HG03139 (cell line): ENCODE results near the gene C11orf91.
"Not testable (repeated sequence)": the region's sequence is repeated elsewhere in the genome, so short reads cannot be mapped to it uniquely, and the experiment has no call there.

Source experiments
- ATAC-seq: cut with Tn5 transposase; IDR thresholded peaks from one replicate; pipeline ENCODE4 v1.9.1; 2021; ENCODE audit not compliant: unreplicated experiment

C11orf91 gene

DNA sequence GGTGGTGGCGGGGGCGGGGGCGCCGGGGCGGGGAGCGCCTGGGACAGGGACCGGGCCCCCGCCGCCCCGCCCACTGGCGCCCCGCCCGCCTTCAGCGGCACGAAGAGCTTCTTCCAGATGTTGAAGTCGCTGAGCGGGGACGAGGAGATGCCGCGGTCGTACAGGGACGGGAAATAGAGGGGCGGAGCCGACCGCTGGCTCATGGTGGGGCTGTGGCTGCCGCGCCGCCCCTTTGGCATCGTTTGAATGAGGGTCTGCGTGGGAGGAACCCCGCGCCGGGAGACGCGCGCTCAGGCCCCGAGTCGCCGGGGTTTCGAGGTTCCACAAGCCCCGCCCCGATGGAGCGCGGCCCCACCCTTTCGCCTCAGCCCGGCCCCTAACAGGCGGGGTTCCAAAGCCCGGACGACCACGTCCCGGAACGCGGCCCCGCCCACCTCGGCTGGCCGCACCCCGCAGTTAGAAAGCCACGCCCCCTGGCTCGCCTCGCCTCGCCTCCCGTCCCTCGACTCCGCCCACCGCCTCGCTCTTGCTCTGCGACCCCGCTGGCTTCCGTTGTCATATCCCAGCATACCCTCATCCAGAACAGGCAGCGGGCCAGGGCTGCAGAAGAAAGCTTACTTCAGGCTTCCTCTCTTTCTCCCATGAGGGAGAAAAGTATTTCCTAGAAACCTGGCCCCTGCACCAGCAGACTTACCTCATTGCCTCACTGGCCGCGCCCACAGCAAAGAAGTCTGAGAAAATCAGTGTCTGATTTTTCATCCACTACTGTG is at the start of gene C11orf91:
Gene C11orf91 (minus strand): TSS at position 325 of the 770 bp plus-strand sequence. CDS start 86 bp downstream, at position 239.
- ATAC-seq = peak; percentile 88

GRCh38 chr11:33747979-33748378 is 47.4 kb upstream of the C11orf91 start:
- ATAC-seq = no peak

DNA sequence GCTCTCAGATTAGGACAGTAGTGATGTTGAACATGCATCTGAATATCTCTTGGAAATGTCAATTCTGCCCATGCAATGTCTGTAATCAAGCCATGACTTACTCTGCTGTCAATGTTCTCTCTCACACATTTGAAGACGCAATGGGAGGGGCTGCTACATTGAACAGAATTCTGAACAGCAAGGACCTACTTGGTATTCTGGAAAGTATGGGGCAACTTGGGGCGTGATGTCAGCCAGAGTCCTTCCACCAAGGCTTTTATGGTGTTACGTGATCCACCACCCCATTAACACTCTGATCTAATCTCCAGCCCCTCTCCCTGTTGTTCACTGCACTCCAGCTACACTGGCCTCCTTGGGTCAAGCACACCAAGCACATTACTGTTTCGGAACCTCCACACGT is 42.7 kb upstream of the C11orf91 start:
- ATAC-seq = no peak

DNA sequence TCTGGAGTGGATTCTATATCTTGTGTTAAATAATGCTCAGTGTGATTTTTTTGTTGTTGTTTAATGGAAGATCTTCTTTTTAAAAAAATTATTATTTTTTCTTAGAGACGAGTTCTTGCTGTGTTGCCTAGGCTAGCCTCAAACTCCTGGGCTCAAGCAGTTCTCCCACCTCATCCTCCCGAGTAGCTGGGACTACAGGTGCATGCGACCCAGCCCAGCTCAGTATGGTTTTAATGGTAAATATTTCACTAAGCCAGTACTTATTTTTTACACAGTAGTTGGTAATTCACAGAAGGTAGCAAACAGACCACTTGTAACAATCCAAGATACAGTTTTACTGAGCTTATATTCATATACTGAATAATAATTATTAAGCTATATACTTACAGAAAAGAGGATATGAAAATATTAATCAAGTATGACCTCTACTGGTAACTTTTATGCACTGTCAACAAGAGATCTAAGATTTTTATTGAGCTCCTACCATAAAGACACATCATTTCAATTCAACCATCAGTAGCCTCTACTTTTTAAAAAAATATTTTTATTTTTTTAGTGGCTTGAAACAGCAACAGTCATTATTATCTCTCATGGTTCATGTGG is 41.7 kb upstream of the C11orf91 start:
- no peak for ATAC-seq

GRCh38 chr11:33741806-33742205 is 41.2 kb upstream of the C11orf91 start:
- ATAC-seq = no peak

DNA sequence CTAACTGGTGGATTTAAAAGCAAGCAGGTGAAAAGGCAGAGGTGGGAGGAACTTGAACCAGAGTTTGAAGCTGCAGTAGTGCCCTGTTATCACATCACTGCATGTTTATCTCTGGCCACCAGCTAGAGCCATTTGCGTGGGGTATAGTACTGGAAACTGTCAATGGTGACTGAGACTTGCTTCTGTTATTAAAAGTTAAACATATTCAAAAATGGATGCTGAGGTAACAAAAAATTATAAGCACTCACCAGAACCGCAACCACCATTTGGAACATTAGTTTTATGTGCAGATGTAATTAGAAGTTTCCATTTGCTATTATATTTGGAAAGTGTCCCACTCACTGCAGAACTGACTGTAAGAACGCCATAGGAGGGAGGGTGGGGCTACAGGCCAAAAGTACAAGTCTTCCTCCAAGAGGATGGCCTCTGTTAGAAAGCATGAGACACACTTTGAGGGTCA is 36.8 kb upstream of the C11orf91 start:
- ATAC-seq = no peak

DNA sequence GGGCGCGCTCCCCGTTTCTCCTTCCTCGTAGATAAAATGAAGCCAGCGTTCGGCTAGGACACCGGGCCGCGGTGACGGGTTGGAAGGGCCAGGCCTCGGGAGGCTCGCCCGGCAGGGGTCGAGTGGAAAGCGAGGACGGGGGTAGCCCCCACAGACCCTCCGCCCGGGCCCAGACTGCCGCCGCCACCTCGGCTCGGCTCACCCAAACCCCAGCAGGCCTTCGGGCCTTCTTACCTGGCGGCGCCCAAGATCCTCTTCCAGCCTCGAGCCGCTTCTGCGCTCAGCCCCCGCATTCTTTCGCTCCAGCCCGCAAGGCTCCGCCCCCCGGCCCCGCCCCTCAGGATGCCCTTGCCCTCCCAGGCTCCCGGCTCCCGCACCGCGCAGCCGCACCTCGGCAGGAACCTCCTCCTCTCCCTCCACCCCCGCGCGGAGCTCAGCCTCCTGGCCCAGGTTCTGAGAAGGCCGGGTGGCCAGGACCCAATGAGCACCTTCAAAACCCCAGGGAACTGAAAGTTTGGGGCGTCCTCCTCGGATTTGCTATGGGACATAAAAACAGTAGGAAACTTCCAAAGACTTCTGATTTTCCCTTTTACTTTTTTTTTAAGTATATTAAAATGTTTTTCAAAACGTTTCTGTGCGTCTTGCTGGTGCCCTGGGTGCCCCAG is 35.7 kb upstream of the C11orf91 start, which contains the start of gene CD59:
Gene CD59 (minus strand): TSS at position 276 of the 665 bp plus-strand sequence. CDS start 13,978 bp downstream, outside the sequence.
- peak; percentile 45 for ATAC-seq

- peak; percentile 42 for ATAC-seq
These were observed 34.9 kb upstream of the C11orf91 start for GRCh38 chr11:33735271-33736147.

DNA sequence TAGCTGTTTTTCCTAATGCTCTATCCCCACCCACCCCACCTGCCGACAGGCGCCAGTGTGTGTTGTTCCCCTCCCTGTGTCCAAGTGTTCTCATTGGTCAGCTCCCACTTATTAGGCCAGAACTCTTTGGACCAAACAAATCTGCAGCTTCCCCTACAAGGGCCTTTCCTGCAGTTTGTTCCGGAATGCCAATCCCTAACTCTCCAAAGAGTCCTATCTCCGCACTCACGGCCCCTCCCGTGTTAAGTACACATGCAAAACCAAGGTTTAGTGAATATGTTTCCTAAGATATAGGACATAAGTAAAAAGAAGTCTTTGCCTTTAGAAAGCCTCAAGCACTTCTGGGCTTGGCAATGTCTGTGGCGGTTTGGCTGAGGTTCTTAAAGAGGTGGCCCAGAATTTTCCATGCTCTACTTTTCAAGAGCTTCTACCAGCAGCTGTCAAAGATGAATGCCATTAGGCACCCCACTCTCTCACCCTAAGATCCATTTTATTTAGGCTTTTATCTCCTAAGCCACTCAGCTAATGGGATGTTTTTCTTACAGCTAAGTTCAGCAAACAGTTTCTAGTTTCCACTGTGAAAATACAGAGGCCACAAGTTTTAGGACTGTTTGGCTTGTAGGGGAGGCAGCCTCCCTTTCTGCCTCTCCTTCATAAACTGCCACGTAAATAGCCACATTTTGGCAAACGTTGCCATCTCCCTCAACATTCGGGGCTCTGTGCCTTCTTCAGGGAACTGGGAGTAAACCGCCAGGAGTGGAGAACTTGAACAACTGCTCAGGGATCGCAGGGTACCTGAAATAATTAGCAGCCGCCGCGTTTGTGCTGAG is 34.0 kb upstream of the C11orf91 start:
- no peak for ATAC-seq

DNA sequence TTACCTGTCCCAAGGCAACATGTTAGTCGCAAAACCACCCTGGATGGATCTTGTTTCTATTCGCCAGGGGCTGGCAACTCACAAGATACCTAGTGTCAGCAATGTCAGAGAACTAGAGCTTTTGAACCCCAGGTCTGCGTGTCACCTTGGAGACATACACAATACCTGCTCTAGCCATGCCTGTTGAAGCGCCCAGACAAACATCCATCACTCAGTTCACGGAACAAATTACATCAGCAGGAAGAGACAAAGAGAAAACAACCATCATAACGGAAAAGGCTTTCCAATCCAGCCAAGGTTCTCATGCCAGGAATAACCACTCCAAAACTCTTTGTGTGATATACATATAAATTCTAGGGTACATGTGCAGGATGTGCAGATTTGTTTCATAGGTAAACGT is 33.4 kb upstream of the C11orf91 start:
- ATAC-seq = no peak

GRCh38 chr11:33731723-33732531 is 31.3 kb upstream of the C11orf91 start:
- ATAC-seq = no peak

GRCh38 chr11:33730716-33731115 is 30.1 kb upstream of the C11orf91 start:
- no peak for ATAC-seq

DNA sequence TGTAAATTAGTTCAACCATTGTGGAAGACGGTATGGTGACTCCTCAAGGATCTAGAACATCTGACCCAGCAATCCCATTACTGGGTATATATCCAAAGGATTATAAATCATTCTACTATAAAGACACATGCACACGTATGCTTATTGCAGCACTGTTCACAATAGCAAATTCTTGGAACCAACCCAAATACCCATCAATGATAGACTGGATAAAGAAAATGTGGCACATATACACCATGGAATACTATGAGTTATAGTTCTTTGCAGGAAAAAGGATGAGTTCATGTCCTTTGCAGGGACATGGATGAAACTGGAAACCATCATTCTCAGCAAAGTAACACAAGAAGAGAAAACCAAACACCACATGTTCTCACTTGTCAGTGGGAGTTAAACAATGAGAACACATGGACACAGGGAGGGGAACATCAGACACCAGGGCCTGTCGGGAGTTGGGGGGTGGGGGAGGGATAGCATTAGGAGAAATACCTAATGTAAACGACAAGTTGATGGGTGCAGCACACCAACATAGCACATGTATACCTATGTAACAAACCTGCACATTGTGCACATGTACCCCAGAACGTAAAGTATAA is 28.5 kb upstream of the C11orf91 start:
- ATAC-seq = not testable (repeated sequence)

- not testable (repeated sequence) for ATAC-seq
These were observed 26.9 kb upstream of the C11orf91 start for GRCh38 chr11:33727539-33727938.

DNA sequence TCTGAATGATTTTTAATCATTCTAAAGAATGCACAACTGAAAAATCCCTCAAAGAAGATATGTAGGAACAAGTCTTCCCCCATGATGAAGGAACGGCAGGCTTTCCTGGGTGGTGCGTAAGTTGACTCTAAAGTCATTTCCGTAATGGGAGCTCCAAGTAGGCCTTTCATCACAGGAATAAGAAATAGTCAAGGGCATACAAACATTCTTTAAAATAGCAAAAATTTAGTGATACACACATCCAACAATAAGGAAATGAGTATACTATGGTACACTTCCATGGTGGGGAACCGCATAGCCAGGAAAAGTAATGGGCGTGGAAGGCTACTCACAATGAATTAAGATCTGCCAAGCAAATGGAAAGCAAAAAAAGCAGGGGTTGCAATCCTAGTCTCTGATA is 24.9 kb upstream of the C11orf91 start:
- ATAC-seq = no peak

GRCh38 chr11:33724644-33725035 is 24.0 kb upstream of the C11orf91 start:
- no peak for ATAC-seq

DNA sequence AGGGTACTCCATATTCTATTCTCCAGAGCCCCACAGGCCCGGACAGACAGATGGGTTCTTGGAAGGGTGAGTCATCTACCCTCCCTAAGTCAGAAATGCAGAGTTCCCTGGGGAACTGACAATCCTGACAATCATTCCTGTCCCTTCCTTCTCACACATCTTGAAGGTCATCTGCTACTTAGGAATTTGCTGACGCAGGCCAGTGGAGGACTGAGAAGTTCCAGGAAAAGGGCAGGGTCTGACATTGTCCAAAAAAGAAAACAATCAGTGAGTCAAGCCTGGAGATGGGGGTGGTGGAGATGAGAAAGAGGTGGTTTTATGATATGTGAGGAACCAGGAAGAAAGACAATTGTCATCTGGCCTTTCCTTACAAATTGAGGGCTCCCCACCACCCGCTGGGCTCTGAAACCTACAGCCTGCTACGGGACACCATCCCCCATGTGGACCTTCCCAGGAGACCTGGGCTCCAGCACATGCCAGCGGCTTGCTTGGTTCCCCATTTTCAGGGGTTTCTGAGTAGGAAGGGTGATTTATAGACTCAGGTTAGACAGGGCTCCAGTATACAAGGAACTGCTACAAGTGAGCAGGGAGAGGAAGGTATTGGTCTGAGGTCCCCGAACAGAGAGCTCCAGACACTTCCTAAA is 22.7 kb upstream of the C11orf91 start:
- no peak for ATAC-seq

DNA sequence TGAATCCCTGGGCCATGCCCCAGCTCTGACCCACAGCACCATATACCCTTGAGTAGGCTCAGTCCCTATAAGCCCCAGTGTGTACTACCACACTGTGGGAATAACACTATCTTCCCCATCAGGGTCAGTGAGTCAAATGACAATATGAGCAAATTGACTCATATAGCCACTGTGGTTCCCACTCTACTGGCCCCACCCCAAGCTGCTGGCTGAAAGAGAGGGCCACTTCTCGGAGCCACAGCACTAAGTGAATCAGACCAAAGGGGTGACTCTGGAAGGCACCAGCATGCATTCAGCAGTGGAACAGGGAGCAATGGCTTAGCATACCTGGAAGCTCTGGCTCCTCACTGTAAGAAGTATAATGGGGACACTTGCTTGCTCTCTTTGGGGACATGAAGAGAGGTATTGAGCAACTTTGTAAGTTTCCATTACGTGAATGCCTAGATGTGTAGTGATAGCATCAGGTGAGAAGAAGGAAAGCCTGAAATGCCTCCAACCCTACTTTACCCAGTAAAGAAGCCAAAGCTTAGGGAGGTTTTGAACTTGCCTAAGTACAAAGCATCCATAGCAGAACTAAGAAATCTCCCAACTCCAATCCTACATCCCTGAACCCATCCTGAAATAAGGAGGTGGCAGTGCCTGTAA is 22.1 kb upstream of the C11orf91 start:
- no peak for ATAC-seq
